ENCODE measurements around the gene CPA1.

- TF ChIP-seq CTCF (IDR thresholded peaks at IDR 0.05 in 4 of 5, conservative IDR thresholded peaks at IDR 0.05 in 1 of 5) (no peak), POLR2A (IDR thresholded peaks at IDR 0.05) (no peak)
Observed at GRCh38 chr7:130338233-130338632, 42.1 kb upstream of the CPA1 start.

Measured in gastrocnemius medialis (tissue), 4 donors.